Measurements from ENCODE around the gene REM2. TPM values are rescaled to one million over a fixed set of nuclear protein-coding genes. Genes with fewer than 3 reads are reported as not detected.

Gene REM2
- total RNA-seq, 1 donor, result 0.43 TPM

GRCh38 chr14:22885975-22886374, 3.0 kb downstream of the REM2 start:
- TF ChIP-seq, protein P1, sequence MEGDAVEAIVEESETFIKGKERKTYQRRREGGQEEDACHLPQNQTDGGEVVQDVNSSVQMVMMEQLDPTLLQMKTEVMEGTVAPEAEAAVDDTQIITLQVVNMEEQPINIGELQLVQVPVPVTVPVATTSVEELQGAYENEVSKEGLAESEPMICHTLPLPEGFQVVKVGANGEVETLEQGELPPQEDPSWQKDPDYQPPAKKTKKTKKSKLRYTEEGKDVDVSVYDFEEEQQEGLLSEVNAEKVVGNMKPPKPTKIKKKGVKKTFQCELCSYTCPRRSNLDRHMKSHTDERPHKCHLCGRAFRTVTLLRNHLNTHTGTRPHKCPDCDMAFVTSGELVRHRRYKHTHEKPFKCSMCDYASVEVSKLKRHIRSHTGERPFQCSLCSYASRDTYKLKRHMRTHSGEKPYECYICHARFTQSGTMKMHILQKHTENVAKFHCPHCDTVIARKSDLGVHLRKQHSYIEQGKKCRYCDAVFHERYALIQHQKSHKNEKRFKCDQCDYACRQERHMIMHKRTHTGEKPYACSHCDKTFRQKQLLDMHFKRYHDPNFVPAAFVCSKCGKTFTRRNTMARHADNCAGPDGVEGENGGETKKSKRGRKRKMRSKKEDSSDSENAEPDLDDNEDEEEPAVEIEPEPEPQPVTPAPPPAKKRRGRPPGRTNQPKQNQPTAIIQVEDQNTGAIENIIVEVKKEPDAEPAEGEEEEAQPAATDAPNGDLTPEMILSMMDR (IDR thresholded peaks at IDR 0.05; ENCODE audit: insufficient read depth, low read depth, low read length), result no peak
- DNase-seq (ENCODE audit: low read depth), result no peak
- peak overlapping the region; percentile 76 for H3K4me3 ChIP-seq (ENCODE audit: low read depth, low read length)

DNA sequence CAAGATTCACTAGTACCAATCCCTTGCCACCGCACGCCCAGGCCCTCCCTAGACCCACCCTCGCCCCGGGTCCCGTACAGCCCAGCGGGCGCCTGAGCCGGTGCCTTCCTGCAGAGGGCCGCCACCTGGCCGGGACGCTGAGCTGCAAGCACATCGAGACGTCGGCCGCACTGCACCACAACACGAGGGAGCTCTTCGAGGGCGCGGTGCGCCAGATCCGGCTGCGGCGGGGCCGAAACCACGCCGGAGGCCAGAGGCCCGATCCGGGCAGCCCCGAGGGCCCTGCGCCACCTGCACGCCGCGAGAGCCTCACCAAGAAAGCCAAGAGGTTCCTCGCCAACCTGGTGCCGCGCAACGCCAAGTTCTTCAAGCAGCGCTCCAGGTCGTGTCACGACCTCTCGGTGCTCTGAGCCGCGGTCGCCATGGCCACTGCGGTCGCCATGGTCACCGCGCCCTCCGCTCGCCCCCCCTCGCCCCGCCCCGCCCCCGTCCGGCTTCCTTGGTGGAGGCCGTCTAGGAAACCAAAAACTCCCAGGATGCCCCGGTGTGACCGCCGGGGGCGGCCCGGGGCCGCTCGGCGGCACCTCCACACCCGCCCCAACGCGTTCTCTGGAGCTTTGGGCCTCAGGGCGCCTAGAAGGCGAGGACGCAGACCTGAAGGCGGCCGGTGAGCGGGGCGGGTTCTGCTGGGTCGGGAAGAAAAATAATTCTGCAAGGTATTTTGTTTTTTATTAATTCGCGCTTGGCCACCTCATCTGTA, 3.7 kb downstream of the REM2 start:
- TF ChIP-seq, protein P1 (IDR thresholded peaks at IDR 0.05; ENCODE audit: insufficient read depth, low read depth, low read length), result peak; percentile 7
- peak; percentile 69 for DNase-seq (ENCODE audit: low read depth)
- H3K4me3 ChIP-seq (ENCODE audit: low read depth, low read length), result peak overlapping the region; percentile 76

DNA sequence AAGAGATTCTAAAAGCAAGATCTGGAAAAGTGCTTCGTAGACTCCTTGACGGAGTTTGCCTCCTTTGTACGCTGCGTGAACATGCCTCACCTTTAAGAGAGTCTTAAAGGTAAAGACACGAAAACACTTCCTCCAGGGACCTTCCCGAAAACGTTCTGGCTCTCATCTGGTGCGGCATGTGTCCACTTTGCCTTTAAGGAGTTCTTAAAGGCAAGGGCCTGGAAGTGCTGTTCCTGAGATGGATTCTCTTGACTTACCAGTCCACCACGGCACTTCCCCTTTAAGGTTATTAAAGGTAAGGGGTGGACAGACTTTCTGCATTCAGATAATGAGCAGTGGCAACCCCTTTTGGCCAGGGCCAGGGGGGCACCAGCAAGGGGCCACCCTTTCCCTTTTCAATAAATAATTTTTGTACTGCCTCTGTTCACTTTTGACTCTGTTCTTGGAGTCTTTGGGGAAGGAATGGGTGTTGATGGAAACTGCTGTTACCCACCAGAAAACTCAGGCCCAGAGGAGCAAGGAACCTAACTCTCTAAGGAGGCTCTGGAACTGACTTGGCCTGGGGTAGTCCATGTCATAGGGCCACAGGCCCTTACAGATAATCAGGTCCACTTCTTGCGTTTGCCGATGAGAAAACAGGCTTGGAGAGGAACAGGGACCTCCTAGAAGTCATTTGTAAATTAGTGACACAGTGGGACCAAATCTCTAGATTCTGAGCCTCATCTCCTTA, 4.4 kb downstream of the REM2 start:
- H3K4me3 ChIP-seq (ENCODE audit: low read depth, low read length), result peak overlapping the region; percentile 76
- TF ChIP-seq, protein P1 (IDR thresholded peaks at IDR 0.05; ENCODE audit: insufficient read depth, low read depth, low read length), result no peak
- DNase-seq (ENCODE audit: low read depth), result peak; percentile 86

DNA sequence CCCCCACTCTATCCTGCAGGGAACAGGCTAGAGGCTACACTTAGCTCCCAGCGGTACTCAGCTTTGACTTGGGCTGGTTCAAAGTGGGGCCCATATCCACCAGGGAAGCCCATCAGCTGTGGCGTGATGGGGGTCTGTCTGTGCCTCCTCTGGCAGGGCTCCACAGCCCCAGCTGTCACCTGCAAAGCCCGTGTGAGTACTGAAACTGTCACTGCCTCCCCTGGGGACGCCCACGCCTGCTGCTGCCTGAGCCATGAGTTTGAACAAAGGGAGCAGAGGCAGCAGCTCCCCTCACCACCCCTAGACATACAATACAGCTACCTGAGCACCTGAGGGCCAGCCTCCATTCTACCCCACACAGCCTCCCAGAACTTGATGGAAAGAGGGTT, 5.0 kb downstream of the REM2 start:
- TF ChIP-seq, protein P1 (IDR thresholded peaks at IDR 0.05; ENCODE audit: insufficient read depth, low read depth, low read length), result no peak
- H3K4me3 ChIP-seq (ENCODE audit: low read depth, low read length), result peak overlapping the region; percentile 76
- DNase-seq (ENCODE audit: low read depth), result no peak

DNA sequence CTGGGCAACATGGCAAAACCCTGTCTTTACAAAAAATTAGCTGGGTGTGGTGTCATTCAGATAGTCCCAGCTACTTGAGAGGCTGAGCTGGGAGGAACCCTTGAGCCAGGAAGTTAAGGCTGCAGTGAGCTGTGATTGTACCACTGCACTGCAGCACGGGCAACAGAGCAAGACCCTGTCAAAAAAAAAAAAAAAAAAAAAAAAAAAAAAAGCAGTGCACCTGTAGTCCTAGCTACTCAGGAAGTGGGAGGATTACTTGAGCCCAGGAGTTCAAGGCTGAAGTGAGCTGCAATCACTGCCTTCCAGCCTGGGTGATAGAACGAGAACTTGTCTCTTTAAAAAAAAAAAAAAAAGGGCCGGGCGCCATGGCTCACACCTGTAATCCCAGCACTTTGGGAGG, 5.6 kb downstream of the REM2 start:
- TF ChIP-seq, protein P1 (IDR thresholded peaks at IDR 0.05; ENCODE audit: insufficient read depth, low read depth, low read length), result no peak
- H3K4me3 ChIP-seq (ENCODE audit: low read depth, low read length), result no peak overlapping the region
- DNase-seq (ENCODE audit: low read depth), result no peak

DNA sequence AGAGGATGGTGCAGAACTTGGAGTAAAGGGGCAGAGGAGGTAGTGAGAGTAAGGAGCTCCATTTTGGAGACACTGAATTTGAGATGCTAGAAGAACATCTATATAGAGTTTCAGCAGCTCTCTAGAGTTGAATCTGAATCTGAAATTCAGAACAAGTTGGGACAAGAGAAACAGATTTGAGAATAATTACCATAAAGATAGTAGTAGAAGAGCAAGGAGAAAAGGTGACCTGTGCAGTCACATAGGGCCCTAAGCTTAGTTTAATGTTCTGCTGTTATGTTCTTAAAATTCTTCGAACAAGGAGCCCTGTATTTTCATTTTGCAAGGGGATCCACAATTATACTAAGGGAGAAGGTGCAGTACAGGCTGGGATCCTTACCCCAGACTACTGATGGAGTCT, 7.4 kb downstream of the REM2 start:
- TF ChIP-seq, protein P1 (IDR thresholded peaks at IDR 0.05; ENCODE audit: insufficient read depth, low read depth, low read length), result no peak
- H3K4me3 ChIP-seq (ENCODE audit: low read depth, low read length), result no peak overlapping the region
- DNase-seq (ENCODE audit: low read depth), result no peak

Measured in fibroblast of villous mesenchyme (primary cell).